Activated CD8-positive, alpha-beta T cell treated with anti-CD3 and anti-CD28 coated beads for 36 hours (primary cell): ENCODE data around the gene OGFOD1. TPM values are rescaled to one million over a fixed set of nuclear protein-coding genes. Genes with fewer than 3 reads are reported as not detected.

Experiments
- ATAC-seq: fragments of 200-7000 bp; cut with Tn5 transposase; one replicate; pipeline ENCODE4 v1.10.0; 2021; ENCODE audit warnings: mild to moderate bottlenecking, moderate library complexity
- CTCF ChIA-PET: fragments of 350-600 bp; sonication (Branson Sonifier 250); formaldehyde crosslinking; loops from one replicate; lab custom pipeline; 2021; ENCODE audit warnings: antibody characterized with exemption; lab: Charles Lee
- POLR2A ChIA-PET: fragments of 350-600 bp; sonication (Branson Sonifier 250); formaldehyde crosslinking; loops from one replicate; lab custom pipeline; 2021; ENCODE audit warnings: antibody characterized with exemption; lab: Charles Lee
- DNase-seq: peaks from one replicate; pipeline ENCODE4 v3.0.0-alpha.2; 2020
- H3K27ac Mint-ChIP-seq: one replicate; pipeline ENCODE4 v1.8.0; 2021; ENCODE audit warnings: mild to moderate bottlenecking, mixed read lengths
- H3K27me3 Mint-ChIP-seq: one replicate; pipeline ENCODE4 v1.8.0; 2021; ENCODE audit warnings: mixed read lengths
- H3K36me3 Mint-ChIP-seq: one replicate; pipeline ENCODE4 v1.8.0; 2021; ENCODE audit warnings: low read depth, mixed read lengths
- H3K4me1 Mint-ChIP-seq: one replicate; pipeline ENCODE4 v1.8.0; 2021; ENCODE audit warnings: low read depth, mixed read lengths
- H3K4me3 Mint-ChIP-seq: one replicate; pipeline ENCODE4 v1.8.0; 2021; ENCODE audit warnings: mild to moderate bottlenecking, moderate library complexity, mixed read lengths
- H3K9me3 Mint-ChIP-seq: one replicate; pipeline ENCODE4 v1.8.0; 2021; ENCODE audit warnings: mixed read lengths
- intact Hi-C: fragments of 100-400 bp; cut with micrococcal nuclease; formaldehyde crosslinking; loops from one replicate; pipeline ENCODE4 v1.10.0; 2022
- total RNA-seq, 2 experiments: library from RNA; stranded (reverse); gene quantifications; one replicate each; pipeline ENCODE4 v1.2.3, GENCODE V29; 2021
- TF ChIP-seq, protein P1 (sequence below): fragments of 200-600 bp; IDR thresholded peaks from one replicate; pipeline ENCODE4 v1.8.0; 2022; ENCODE audit warnings: antibody characterized with exemption, mild to moderate bottlenecking

Gene OGFOD1
- total RNA-seq, 2 experiments from 2014 or later = 51.0 to 59.2 TPM

DNA sequence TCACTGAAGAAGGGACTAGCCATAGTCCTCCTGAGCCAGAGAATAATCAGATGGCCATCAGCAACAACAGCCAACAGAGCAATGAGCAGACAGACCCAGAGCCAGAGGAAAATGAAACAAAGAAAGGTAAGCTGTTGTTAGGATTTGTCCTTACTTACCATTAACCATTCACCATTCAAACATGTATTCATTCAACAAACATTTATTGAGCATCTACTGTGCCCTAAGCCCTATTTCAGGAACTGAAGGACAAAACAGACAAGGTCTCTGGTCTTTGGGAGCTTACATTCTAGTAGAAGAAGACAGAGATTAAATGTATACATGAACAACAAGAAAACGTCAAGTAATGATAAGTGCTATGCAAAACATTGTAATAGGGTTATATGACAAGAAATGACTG is 19.3 kb downstream of the OGFOD1 start:
- no peak overlapping the region for H3K27ac Mint-ChIP-seq
- H3K9me3 Mint-ChIP-seq = no peaks in the 10 kb centered on the region
- ChIA-PET POLR2A (interaction anchor here (0.6 to 1.4 kb wide), 3 partner anchors 10 to 140 kb away, joined by 3 read pairs; no protein-coding TSS in a partner anchor), CTCF (interaction anchor here (0.7 kb wide), 1 partner anchor 17 kb away, joined by 3 read pairs; no protein-coding TSS in a partner anchor)
- no peaks in the 10 kb centered on the region for H3K27me3 Mint-ChIP-seq
- ATAC-seq = no peak
- H3K4me3 Mint-ChIP-seq = no peak overlapping the region
- peaks cover 56% of the 10 kb centered on the region for H3K36me3 Mint-ChIP-seq
- TF ChIP-seq, protein P1, sequence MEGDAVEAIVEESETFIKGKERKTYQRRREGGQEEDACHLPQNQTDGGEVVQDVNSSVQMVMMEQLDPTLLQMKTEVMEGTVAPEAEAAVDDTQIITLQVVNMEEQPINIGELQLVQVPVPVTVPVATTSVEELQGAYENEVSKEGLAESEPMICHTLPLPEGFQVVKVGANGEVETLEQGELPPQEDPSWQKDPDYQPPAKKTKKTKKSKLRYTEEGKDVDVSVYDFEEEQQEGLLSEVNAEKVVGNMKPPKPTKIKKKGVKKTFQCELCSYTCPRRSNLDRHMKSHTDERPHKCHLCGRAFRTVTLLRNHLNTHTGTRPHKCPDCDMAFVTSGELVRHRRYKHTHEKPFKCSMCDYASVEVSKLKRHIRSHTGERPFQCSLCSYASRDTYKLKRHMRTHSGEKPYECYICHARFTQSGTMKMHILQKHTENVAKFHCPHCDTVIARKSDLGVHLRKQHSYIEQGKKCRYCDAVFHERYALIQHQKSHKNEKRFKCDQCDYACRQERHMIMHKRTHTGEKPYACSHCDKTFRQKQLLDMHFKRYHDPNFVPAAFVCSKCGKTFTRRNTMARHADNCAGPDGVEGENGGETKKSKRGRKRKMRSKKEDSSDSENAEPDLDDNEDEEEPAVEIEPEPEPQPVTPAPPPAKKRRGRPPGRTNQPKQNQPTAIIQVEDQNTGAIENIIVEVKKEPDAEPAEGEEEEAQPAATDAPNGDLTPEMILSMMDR = no peak
- DNase-seq = no peak
- H3K4me1 Mint-ChIP-seq = no peaks in the 10 kb centered on the region
- intact Hi-C loops = no loop called here

DNA sequence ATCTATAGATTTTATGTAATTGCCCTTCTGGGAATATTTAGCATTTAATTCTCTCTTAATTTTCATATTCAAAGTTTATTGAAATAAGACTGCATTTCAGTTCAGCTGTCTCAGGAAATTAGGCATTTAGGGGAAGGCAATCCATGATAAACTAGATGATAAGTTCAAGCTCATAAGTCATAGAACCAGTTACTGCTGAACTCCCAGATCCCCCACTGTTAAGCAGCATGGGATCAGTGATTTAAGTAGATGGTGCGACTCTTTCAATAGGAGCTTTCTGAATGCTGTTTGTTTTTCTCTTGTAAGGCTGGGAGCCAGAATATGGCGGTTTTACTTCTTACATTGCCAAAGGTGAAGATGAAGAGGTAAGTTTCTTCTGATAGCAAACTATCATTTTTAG is 23.8 kb downstream of the OGFOD1 start:
- Mint-ChIP-seq H3K4me1 (peaks cover 28% of the 10 kb centered on the region), H3K36me3 (peaks cover 65% of the 10 kb centered on the region), H3K4me3 (no peak overlapping the region), H3K27ac (peak overlapping the region; percentile 37), H3K9me3 (no peaks in the 10 kb centered on the region), H3K27me3 (no peaks in the 10 kb centered on the region)
- DNase-seq (no peak), ATAC-seq (no peak)
- ChIA-PET CTCF (interaction anchor here (1.0 kb wide), 1 partner anchor 15 kb away, joined by 3 read pairs; no protein-coding TSS in a partner anchor), POLR2A (no interaction called here)
- TF ChIP-seq, protein P1 = no peak
- intact Hi-C loops = no loop called here

DNA sequence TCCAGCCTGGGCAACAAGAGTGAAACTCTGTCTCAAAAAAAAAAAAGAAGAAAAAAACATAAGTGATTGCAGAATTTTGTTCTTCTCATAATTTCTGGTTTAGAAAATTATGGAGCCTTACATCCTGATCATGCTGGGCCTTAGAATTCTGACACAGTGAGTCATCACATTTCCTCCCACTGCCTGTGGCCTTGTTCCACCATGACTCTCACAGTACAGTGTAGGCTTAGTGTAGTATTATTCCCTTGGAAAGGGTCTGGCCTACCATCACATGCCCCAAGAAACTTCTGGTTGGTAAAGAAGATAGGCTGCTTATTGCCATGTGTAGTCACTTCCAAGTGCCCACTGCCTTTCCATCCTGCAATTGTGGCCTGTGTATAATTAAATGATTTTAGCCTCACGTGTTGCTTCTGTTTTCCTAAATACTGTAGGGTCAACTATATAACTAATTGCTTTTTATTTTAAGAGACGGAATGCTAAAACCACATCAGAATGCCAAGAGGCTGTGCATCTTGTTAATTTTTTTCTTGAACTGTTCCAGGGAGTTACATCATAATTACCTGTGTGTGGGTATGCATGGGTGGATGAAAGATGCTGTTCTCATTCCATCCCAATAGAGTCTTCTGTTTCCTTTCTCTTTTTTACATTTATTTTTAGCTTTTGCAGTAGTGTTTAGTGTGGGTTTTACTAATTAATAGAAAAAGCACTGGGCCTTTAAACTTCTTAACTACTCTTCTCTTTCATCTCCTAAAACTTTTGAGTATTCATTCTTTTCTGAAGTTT is 25.9 kb downstream of the OGFOD1 start:
- ATAC-seq (peak; percentile 74), DNase-seq (peak; percentile 30)
- intact Hi-C loops = no loop called here
- Mint-ChIP-seq H3K27me3 (no peaks in the 10 kb centered on the region), H3K9me3 (no peaks in the 10 kb centered on the region), H3K27ac (peak overlapping the region; percentile 84), H3K4me3 (no peak overlapping the region), H3K36me3 (peaks cover 49% of the 10 kb centered on the region), H3K4me1 (peaks cover 28% of the 10 kb centered on the region)
- CTCF ChIA-PET = no interaction called here
- POLR2A ChIA-PET = no interaction called here
- TF ChIP-seq, protein P1 = no peak

DNA sequence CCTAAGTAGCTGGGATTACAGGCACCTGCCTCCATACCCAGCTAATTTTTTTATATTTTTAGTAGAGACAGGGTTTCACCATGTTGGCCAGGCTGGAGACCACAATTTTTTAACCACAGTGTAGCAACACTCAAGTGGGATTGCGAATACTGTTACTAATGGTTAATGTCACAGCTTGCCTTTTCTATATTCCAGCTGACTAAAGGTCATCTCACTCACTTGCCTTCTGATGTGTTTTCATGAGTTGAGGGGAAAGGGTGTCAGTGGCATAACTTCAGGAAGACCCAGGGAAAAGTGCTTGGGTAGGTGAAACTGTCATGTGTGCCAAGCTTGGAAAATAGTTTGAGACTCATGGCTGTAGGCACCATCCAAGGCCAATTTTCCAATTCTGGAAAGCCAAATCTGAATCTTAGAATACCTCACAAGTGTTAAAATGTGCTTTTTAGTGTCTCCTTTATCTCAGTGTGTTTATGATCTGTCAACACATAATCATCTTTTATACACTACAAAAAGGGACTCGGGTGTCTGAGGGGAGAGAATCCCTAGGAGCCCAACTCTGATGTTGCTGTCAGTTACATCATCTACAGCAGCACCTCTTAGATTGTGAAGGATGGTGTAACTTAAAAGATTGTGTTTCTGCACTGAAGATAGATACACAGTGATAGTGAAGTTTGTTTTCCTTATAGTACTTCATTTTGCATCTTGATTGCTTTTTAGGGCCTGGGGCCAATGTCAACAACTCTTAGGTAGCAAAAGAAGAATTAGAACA is 27.1 kb downstream of the OGFOD1 start:
- DNase-seq (peak; percentile 21), ATAC-seq (peak; percentile 43)
- H3K36me3 Mint-ChIP-seq = peaks cover 44% of the 10 kb centered on the region
- POLR2A ChIA-PET = interaction anchor here (0.7 to 1.5 kb wide), 4 partner anchors 15 to 91 kb away, joined by 3 to 5 read pairs (median 4); partner anchors contain the start of gene BBS2
- intact Hi-C loops = no loop called here
- CTCF ChIA-PET = interaction anchor here (1.0 kb wide), 1 partner anchor 23 kb away, joined by 3 read pairs; no protein-coding TSS in a partner anchor
- TF ChIP-seq, protein P1 = no peak
- no peaks in the 10 kb centered on the region for H3K27me3 Mint-ChIP-seq
- no peaks in the 10 kb centered on the region for H3K9me3 Mint-ChIP-seq
- H3K4me3 Mint-ChIP-seq = no peak overlapping the region
- H3K4me1 Mint-ChIP-seq = peaks cover 28% of the 10 kb centered on the region
- peak overlapping the region; percentile 36 for H3K27ac Mint-ChIP-seq
